GM19397 (cell line): ENCODE data around the gene NMB.

Experiments used
- ATAC-seq: cut with Tn5 transposase; IDR thresholded peaks from one replicate; pipeline ENCODE4 v1.9.1; 2021; ENCODE audit warnings: mild to moderate bottlenecking, moderate library complexity; ENCODE audit not compliant: unreplicated experiment

NMB gene

DNA sequence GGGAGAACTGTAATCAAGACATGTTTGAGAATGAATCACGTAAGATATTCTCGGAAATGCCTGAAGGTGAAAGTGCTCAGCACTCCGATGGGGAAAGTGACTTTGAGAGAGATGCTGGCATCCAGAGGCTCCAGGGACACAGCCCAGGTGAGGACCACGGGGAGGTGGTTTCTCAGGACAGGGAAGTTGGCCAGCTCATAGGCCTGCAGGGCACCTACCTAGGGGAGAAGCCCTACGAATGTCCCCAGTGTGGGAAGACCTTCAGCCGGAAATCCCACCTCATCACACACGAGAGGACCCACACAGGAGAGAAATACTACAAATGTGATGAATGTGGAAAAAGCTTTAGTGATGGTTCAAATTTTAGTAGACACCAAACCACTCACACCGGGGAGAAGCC, 37.4 kb downstream of the NMB start:
- ATAC-seq = no peak

- ATAC-seq = no peak
These were observed 41.8 kb downstream of the NMB start for GRCh38 chr15:84616235-84616634.

DNA sequence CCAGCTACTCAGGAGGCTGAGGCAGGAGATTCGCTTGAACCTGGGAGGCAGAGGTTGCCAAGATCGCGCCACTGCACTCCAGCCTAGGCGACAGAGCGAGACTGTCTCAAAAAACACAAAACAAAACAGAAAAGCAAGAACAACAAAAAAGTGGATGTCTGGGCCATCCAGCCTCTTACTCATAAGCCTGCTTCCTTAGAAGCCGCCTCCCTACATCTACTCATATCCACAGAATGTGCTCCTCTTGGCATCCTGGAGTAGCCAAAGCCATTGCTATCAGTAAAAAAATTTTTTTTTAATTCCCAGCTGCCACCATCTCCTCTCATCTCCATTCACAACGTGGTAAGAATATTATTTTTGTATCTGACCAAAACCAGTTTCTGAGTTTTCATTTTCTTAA, 46.4 kb downstream of the NMB start:
- no peak for ATAC-seq

- ATAC-seq = no peak
These were observed 48.0 kb downstream of the NMB start for GRCh38 chr15:84609818-84610525.

DNA sequence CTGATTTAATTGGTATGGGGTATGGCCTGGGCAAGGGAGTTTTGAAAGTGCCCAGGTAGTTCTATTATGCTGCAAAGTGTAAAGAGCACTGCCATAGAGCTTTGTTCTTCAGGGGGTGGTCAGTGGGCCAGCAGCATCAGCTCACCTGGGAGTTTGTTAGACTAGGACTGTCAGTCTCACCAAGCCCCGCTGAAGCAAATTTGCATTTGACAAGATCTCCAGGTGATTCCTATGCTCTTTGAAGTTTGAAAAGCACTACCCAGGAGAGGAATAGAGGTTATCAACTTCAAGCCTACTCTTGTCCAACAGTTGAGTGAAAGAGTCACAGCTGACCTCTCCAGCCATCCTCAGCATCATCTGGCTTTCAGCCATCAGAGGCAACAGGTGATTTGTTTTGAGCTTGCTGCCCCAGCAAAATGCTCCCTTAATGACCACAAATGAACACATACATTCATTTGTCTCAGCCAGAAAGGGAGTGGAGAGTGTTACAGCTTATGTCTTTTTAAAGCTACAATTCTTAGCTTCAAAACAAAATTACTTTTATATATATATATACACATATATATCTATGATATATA, 49.2 kb downstream of the NMB start:
- ATAC-seq = no peak

GRCh38 chr15:84606653-84607120, 51.3 kb downstream of the NMB start:
- no peak for ATAC-seq

- no peak for ATAC-seq
These were observed 52.5 kb downstream of the NMB start for GRCh38 chr15:84605554-84605882.
